Omental fat pad (tissue), 4 donors: ENCODE data around the gene KCNQ1. TPM values are rescaled to one million over a fixed set of nuclear protein-coding genes. Genes with fewer than 3 reads are reported as not detected.

ENCODE experiments used
- ATAC-seq: fragments of 150-250 bp; one replicate; pipeline ENCODE4 v1.9.1; 2016; ENCODE audit warnings: mild to moderate bottlenecking, moderate library complexity; ENCODE audit not compliant: low FRiP score
- DNase-seq: peaks from one replicate; pipeline ENCODE4 v3.0.0-alpha.2; 2019; ENCODE audit warnings: low spot score
- total RNA-seq, 4 donors: library from RNA; depleted of rRNA; stranded (reverse); fragments of >200 nt; gene quantifications; one replicate each; pipeline ENCODE4 v1.1.0, GENCODE V29; 2016
- TF ChIP-seq, protein P1 (sequence below), 3 donors: fragments of 450-650 bp; IDR thresholded peaks; one replicate each; pipeline ENCODE4 v1.5.1; 2016 to 2017; ENCODE audit warnings: antibody characterized with exemption in 3 of 3, mild to moderate bottlenecking in 3 of 3, moderate library complexity in 2 of 3

Gene KCNQ1
- total RNA-seq, 4 donors from 2014 or later: 4.5 to 5.9 (median 5.2) TPM

DNA sequence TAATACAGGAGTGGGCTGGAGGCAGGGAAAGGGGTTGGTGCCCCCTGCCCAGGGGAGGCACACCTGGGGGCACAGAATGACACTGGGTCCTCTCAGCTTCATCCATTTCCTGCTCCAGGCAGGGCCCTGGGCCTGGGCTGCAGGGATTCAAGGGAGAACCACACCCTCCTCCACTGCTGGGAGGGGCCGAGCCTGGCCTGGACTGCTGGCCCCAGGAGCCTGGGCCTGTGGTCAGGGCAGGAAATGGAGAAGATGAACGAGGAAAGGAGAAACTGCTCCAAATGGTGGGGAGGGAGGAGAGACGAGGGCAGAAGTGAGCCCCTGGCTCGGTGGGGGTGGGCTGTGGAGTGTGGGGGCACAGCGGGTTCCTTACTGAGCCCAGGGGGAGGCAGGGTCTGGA lies 293.1 kb downstream of the KCNQ1 start:
- TF ChIP-seq, protein P1, sequence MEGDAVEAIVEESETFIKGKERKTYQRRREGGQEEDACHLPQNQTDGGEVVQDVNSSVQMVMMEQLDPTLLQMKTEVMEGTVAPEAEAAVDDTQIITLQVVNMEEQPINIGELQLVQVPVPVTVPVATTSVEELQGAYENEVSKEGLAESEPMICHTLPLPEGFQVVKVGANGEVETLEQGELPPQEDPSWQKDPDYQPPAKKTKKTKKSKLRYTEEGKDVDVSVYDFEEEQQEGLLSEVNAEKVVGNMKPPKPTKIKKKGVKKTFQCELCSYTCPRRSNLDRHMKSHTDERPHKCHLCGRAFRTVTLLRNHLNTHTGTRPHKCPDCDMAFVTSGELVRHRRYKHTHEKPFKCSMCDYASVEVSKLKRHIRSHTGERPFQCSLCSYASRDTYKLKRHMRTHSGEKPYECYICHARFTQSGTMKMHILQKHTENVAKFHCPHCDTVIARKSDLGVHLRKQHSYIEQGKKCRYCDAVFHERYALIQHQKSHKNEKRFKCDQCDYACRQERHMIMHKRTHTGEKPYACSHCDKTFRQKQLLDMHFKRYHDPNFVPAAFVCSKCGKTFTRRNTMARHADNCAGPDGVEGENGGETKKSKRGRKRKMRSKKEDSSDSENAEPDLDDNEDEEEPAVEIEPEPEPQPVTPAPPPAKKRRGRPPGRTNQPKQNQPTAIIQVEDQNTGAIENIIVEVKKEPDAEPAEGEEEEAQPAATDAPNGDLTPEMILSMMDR (IDR thresholded peaks at IDR 0.05): no peak
- ATAC-seq (no peak), DNase-seq (no peak)

DNA sequence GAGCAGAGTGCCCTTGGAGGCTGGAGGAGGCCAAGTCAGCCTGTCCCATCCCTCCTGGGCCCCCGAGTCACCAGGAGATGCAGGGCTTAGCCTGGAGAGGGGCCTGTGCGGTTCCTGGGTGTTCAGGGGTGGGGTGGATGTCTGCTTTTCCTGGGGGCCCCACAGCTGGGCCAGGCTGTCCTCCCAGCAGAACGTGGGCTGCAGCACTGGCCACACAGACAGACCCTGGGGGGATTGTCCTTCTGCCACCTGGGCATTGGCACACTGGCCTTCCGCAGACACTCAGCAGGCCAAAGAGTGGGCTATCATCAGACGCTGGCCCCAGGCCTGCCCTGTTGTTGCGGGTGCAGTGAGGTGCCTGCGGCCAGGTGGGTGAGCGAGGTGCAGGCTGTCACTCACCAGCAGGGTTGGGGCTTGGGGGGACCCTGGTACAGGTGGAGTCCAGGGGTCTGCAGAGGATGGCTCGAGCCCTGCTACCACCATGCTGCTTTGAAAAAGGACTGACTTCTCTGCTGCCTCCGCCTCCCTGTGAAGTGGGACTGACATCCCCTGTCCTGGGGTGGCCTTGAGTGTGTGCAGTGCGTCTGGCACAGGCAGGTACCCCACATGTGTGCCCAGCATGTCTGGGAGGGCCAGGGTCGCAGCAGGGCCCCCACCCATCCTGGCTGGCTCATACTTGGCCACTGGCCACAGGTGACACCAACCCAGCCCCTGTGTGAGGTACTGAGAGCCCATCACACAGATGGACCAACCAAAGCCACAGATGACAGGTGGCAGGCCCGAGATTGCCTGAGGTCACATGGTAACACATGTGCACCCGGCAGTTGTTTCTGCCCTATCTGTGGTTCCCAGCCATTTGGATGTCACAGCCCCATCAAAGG lies 294.0 kb downstream of the KCNQ1 start:
- TF ChIP-seq, protein P1 (IDR thresholded peaks at IDR 0.05): no peak
- DNase-seq (no peak), ATAC-seq (no peak)

DNA sequence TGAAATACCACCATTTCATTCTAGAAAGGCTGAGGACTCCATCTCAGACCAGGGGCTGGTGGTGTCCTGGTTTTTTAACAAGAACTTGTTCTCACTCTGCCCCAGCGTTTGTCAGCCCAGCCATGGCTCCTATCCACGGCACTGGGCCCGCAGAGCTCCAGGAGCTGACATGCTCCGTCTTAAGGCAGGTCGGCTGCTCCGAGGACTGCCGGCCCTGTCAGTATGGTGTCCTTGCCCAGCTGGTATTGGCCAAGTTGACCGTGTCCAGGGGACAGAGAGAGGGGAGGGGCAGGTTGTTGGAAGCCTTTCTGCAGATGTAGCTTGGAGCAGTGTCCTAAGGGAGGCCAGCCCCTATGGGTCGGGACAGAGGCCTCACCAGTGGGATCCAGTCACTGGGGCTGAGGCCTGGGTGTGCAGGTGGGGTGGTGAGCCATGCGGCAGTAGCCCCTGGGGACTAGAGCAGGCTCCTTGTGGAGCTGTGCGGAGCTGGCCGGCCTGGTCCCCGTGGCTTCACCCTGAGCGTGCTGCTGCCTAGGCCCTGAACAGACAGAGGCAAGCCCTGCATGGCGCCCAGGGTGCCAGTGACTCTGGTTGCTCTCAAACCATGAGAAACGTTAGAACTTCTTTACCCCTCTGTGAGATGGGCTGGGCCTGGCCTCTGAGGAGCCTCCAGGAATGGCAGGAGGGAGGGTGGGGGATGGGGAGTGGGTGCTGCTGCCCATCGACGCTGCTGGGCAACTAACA lies 294.9 kb downstream of the KCNQ1 start:
- ATAC-seq (no peak), DNase-seq (no peak)
- TF ChIP-seq, protein P1 (IDR thresholded peaks at IDR 0.05): no peak

DNA sequence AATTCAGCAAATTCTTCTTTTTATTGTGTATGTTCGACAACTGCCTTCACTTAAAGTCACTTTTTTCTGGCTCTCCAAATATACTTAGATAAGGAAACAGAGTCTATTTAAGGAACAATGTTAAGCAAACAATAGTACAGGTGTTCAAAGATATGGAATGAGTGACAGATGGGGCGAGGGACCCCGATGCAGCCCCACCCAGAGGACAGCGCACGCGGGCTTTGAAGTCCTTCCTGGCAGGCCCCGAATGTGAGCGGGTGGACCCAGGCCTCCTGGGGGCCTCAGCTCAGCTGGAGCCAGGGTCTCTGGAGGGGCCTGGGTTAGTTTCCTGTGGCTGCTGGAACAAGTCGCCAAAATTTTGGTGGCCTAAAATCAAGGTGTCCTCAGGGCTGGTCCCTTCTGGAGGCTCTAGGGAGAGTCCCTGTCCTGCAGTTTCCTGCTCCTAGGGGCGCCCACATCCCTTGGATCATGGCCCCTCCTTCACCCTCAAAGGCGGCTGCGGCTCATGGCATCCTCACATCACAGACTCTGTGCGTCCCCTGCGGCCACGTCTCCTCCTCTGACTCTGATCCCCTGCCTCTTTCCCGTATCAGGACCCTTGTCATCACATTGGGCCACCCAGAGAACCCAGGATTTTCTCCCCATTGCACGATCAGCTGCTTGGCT lies 295.6 kb downstream of the KCNQ1 start:
- DNase-seq: no peak
- ATAC-seq: no peak
- TF ChIP-seq, protein P1 (IDR thresholded peaks at IDR 0.05): no peak

DNA sequence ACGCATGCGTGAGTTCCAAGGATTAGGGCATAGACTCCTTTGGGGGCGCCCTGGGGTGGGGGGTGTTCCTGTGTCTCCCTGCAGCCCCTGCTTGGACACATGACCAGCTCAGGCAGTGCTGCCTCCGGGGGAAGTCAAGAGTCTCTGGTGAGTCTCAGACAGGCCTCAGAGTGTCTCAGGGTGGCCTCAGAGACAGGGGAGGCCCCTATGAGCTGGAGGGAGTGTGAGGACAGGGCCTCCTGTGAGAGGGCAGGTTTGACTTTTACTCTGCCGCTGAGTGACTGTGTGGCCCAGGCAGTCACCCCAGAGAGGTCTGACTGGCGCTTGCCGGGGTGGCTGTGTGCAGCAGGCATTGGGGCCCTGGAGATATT lies 296.2 kb downstream of the KCNQ1 start:
- DNase-seq (no peak), ATAC-seq (no peak)
- TF ChIP-seq, protein P1 (IDR thresholded peaks at IDR 0.05): no peak

DNA sequence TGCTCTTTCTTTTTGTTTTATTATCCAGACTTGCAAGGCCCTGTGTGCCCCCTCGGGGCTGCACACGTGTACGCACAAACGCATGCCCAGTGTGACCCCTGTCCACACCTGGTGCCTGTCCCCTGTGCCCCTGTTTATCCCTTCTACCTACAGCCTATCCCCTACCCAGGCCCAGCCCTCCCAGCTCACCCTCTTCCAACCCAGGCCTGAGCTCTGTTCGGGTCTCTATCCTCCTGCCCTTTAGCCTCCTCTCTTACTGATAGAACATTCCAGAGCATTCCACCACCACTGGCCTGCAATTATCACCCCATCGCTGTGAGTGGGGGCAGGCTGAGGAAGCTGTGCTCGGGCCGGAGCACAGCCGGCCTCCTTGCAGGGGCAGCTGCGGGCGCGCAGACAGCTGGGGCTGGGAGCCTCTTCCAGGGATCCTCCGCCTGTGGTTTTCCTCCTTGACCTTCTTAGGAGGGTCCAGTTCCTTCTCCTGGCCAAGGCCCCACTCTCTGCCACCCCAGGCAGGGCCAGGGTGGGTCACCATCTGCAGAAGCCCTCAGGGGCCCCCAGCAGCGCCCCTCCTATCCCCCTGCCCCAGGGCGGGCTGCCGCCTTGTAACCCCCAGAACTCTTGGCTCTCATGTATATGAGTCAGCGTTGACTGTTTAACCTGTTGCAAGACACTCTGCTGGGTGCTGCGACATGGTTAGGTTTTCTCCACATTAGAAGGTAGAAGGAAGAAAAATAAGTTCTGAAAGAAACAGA lies 296.7 kb downstream of the KCNQ1 start:
- ATAC-seq (peak; percentile 87), DNase-seq (no peak)
- TF ChIP-seq, protein P1 (IDR thresholded peaks at IDR 0.05): no peak
